Femur (tissue), 1 donor: ENCODE results near the gene NIPBL.
"Not testable (repeated sequence)": the region's sequence is repeated elsewhere in the genome, so short reads cannot be mapped to it uniquely, and the experiment has no call there.

Source experiments
- DNase-seq: peaks from one replicate; pipeline ENCODE4 v3.0.0-alpha.2; 2017

NIPBL gene

DNA sequence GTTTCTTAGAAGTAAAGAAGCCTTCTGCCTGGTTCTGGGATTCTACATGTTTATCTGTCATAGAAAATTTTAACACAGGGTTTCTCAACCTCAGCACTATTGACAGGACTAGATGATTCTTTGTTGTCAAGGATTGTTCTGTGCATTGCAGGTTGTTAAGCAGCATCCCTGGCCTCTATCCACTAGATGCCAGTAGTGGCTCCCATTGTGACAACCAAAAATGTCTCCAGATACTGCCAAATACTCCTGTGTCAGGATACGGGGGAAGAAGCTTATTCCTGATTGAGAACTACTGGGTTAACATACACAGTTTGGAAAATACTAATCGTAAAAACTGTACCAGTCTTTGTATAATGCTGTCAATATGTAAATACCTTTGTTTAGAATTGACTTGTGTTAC is 167.1 kb downstream of the NIPBL start:
- no peak for DNase-seq

DNA sequence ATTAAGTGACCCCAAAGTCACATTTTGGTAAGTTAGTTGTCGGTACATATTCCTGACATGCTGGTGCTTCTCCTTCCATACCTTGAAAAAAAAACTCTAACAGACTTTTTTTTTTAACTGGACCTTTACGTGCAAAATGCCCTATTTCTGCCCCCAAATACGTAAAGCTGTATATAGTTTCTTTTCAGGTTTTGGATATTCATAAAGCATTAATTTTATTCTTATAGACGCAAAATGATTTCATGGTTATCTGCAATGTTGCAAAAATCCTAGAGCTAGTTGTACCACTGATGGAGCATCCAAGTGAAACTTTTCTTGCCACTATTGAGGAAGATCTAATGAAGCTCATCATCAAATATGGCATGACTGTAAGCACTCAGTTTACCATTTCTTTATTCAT is 167.6 kb downstream of the NIPBL start:
- no peak for DNase-seq

DNA sequence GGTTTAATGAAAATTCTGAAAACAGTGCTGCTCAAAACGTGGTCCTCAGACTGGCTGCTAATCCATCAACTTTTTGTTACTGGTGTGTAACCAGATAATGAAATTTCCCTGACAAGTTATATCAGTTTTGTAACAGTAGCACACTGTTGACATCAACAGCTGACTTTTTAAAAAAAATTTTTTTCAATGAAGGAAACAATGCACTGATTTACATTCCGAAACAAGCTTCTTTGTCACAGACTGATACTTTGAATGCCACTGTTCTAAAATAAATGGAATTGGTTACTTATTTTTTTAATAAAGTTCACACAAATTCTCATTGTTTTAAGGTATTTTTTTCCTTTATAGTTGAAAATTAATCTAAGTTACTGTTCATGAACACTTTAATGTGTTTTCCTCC is 169.1 kb downstream of the NIPBL start:
- no peak for DNase-seq

DNA sequence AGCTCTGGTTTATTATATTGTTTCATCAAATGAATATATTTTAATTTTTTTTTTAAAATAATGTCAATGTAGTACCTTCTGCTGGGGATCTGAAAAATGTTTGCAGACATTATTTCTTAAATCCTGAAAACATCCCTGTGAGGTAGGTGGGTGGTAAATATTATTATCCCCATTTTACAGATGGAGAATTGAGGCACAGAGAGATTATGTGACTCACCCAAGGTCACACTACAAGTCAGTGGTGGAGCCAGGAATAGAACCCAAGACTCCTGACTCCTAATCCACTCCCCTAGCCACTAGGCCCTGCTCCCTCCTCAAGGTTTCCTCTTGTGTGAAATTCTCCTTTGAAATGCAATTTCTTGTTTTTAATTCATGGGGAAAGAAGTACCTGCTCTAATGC is 171.4 kb downstream of the NIPBL start:
- no peak for DNase-seq

DNA sequence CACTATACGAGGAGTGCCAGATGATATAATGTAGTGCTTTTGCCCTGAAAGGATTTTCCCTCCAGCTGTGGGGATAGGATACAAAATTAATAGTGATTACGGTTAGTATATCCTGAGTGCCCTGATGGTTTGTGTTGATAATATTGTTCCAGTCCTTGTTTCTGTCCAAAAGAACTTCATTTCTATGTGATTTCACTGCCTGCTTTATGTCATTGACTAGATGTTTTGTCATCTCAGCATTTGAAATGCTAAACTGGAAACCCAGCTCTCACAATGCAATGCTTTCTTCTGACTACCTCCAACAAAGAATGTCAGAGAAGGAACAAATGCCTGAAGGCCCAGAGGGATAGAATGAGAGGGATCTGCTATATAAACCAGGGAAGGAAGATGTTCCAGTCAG is 177.8 kb downstream of the NIPBL start:
- no peak for DNase-seq

DNA sequence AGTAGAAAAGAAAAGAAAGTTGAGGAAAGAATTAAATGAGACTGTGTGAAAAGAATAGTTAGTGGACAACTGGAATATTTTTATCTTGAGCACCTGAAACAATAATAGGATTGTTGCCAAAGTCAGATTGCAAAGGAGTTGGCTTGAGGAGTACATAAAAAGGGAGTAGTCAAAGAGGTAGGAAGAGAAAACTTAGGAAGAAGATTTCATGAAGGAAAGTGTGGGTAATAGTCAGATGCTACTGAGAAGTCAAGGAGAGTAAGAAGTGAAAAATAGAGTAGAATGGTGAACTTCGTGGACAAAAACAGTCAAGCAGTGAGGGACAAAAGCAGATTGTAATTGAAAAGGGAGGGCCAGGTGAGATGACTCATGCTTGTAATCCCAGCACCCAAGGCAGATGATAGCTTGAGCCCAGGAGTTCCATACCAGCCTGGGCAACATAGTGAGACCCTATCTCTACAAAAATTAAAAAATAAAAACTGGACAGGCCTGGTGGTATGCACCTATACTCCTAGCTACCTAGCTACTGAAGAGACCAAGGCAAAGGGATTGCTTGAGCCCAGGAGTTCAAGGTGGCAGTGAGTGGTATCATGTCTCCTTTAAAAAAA is 178.9 kb downstream of the NIPBL start:
- DNase-seq, result no peak

DNA sequence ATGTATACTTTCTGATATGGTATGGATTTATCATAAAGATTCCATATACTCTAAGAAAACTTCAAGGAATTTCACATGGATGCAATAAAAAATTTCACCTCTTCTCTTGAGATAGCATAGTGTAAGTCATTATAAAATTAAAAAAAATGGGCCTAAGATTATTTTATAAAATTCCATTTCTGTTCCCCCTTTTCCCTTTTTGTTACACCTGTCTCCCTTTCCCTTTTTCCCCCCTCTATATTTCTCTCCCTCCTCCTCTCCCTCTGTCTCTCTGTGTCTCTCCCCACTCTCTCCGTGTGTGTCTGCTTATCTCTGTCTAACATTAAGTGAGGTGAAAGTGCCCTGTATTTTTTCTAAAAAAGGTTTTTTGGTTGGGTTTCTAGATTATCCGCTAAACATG is 180.2 kb downstream of the NIPBL start:
- no peak for DNase-seq

DNA sequence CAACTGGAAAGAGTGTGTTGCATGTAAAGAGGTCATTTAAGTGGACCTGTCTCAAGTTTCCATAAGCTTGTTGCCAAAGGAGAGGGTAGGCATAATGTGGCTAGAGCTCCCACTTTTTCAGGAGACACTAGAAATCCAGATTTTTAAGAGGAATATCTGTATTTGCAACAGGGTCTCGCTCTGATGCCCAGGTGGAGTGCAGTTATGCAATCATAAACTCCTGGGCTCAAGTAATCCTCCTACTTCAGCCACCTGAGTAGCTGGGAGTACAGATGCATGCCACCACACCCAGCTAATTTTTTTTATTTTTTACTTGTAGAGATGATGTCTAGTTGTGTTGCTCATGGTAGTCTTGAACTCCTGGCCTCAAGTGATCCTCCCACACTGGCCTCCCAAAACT is 183.5 kb downstream of the NIPBL start:
- no peak for DNase-seq

DNA sequence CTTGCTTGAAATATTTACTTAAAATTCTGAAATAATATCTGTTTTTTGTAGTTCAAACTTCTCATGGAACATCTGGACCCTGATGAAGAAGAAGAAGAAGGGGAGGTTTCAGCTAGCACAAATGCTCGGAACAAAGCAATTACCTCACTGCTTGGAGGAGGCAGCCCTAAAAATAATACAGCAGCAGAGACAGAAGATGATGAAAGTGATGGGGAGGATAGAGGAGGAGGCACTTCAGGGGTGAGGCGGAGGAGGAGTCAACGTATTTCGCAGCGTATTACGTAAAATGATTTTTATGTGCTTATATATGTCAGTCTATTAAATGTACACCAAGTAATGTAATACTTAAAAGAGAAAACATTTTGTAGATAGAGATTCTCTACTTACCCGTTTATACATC is 187.2 kb downstream of the NIPBL start:
- DNase-seq, result no peak

DNA sequence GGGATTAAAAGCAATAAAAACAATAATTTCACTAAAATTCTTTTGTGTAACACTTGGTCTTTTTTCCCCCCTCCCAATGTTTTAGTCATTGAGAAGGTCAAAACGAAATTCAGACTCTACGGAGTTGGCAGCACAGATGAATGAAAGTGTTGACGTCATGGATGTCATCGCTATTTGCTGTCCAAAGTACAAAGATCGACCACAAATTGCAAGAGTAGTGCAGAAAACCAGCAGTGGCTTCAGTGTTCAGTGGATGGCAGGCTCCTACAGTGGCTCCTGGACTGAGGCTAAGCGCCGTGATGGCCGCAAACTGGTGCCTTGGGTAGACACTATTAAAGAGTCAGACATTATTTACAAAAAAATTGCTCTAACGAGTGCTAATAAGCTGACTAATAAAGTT is 187.9 kb downstream of the NIPBL start:
- no peak for DNase-seq

DNA sequence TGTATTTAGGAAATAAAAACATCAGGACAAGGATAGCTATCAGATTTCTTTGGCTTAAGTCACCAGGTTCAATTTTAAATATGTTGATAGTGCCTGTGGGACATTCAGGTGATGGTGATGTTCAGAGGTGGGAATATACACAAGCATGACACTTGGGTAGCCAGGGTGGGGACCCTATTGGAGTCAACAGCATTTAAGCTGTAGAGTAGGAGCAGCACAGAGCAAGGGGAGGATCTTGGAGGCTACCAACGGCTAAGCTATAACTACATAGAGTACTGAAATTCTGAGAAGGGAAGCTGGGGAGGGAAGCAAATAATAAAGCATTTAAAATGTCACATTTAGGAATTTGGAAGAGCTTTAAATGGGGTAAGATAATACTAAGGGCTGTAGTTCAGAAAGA is 194.9 kb downstream of the NIPBL start:
- DNase-seq, result no peak

DNA sequence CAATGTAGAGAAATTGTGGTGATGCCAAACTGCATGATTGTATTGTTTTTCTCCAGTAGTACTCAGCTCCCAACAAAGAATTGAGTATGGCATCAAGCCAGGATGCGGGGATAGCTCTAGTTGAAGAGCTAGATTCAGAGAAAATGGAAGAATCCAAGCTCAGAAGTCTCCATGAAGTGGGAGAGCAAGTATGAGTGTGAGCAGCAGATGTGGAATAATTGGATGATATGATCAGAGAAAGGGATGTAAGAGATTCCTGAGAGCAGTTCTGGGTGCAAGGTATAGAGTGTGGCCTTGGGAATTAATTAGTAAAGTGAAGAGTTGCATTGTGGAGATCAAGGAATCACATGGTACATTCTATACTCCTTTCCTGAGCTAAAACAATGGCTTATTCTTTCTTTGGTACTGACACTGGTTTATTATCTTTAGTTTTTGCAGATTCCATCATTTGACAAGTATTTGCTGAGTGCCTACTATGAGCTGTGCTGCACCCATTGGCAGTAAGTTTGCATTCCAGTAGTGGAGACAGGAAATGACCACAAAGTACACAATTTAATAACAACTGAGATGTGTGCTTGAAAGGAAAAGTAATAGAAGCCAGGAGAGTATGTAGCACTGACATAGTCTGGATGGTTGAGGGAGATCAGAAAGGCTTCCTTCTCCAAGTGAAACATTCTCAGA is 195.5 kb downstream of the NIPBL start:
- no peak for DNase-seq

DNA sequence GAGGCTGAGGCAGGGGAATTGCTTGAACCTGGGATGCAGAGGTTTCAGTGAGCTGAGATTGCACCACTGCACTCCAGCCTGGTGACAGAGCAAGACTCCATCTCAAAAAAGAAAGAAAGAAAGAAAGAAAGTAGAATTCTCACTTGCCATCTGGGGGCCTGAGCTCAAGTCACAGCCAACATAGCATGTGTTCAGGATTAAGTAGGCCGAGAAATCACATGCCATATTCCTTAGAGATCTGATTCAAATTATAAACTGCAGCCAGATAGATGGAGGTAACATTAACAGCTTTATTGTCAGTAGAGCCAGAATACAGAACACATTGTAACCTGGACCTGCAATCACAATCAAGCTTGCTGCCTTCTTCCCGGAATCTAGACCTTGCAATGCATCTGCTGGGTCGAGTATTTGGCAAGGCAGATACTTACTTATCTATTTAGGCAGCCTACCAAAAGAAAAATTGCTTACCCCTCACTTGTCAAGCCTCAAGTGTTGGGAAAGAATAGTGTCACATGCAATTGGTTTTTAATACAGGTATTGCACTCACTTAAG is 198.9 kb downstream of the NIPBL start:
- DNase-seq, result no peak

DNA sequence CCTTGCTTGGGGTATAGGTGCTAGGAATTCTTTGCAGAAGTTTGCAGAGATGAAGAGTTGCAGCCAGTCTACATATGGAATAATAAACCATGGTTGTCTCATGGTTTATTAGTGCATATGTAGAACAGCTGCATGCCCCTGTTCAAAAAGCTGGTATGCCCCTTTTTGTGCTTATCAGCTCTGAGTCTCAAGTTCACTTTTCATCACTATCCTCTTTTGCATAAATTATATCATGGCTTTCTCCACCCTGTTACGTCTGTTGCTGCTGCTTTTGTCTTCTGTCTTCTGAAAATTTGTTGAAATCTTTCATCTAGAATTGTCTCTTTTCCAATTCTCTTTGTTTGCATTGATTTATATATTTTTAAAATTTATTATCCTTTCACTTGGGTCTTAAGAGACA is 200.6 kb downstream of the NIPBL start:
- no peak for DNase-seq

DNA sequence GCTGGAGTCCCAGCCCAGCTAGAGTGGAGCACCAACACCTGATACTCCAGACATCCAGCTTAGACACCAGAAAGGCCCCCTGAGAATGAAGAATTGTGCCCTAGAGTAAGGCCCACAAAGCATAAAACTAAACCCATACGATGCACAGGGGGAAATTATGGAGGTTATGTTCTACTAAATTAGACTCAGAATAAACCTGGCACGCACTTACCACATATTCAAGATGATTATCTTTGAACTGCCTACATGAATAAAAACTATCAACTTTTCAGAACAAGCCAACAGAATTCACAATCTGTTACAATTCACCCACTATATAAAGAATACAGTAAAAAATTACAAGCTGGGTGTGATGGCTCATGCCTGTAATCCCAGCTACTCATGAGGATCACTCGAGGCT is 204.1 kb downstream of the NIPBL start:
- DNase-seq, result no peak

DNA sequence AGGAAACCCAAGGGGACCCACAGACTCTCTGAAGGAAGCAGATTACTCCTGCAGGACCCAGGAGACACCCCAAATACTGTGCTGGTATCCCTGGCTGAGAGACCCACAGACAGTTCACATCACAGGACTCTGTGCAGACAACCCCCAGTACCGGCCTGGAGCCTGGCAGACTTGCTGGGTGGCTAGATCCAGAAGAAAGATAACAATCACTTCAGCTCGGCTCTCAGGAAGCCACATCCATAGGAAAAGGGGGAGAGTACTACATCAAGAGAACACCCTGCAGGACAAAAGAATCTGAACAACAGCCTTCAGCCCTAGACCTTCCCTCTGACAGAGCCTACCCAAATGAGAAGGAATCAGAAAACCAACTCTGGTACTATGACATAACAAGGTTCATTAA is 206.4 kb downstream of the NIPBL start:
- not testable (repeated sequence) for DNase-seq

DNA sequence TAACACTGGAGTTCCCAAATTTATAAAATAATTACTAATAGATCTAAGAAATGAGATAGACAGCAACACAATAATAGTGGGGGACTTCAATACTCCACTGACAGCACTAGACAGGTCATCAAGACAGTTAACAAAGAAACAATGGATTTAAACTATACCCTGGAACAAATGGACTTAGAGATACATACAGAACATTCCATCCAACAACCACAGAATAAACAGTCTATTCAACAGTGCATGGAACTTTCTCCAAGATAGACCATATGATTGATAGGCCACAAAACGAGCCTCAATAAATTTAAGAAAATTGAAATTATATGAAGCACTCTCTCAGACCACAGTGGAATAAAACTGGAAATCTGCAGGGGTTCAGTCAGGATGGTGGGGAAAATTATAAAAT is 209.5 kb downstream of the NIPBL start:
- DNase-seq, result not testable (repeated sequence)

DNA sequence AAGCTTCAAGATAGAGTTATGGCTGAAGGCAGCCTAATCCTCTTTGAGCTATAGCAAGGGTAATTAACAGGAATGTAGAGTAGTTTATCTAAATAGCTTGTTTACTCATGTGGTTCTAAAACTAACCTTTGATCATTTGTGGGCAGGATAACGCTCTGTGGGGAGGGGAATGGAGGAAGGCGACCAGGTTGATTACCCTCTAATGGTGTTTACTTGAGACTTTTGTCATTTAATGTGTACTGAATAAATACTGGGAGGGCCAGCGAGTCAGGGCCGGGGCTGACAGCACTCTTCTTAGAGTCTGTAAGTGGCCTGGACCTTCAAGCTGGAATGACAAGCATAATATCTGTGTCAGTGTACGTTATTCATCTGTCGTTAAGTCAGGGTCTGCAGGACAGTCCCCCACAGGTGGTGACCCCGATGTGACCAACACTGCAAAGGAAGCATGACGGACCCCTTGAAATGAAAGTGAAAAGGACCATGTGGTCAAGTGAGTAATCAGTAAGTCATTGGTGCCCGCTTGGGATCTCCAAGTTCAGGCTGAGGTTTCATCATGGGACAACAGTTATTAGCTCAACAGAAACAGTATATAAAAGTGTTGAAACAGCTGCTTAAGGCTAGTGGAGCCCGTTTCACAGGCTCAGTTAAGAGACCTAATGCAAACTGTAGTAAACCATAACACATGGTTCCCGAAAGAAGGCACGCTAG is 210.1 kb downstream of the NIPBL start:
- DNase-seq, result no peak

DNA sequence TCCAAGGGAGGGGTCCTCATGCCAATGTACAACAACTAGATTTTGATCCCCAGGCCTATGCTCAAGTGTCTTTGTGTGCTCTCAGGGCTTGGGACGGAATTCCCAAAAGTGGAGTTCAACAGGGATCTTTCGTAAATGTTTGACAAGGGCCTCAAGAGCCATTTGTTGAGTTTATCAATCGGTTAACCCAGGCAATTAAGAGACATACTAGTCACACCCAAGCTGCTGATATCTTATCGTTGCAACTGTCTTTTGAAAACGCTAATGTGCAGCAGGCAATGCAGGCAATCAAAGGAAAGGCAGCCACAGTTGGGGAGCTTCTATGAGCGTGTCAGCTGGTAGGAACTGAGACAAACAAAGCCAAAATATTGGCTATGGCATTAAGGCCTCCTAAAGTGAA is 211.4 kb downstream of the NIPBL start:
- no peak for DNase-seq

DNA sequence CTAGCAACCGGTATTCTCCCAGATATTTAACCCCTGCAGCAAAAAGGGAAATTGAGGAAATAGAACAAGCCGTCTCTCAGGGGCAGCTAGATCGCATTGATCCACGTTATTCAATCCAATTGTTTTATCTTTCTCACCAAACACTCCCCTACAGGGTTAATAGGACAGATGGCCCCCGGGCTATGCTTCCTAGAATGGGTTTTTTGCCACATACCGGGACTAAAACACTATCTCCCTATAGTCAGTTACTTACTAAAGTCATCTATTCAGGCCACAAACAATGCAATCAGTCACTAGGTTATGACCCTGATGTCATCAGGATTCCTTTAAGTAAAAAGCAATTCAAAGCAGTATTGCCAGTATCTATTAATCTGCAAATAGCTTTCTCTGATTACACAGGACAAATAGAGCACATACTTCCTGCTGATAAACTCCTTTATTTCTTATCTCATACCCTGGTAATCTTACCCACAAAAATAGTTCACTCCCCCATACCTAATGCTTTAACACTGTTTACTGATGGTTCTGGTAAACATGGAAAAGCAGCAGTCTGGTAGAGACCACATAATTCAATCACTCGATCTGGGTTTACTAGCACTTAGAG is 213.7 kb downstream of the NIPBL start:
- DNase-seq, result no peak

DNA sequence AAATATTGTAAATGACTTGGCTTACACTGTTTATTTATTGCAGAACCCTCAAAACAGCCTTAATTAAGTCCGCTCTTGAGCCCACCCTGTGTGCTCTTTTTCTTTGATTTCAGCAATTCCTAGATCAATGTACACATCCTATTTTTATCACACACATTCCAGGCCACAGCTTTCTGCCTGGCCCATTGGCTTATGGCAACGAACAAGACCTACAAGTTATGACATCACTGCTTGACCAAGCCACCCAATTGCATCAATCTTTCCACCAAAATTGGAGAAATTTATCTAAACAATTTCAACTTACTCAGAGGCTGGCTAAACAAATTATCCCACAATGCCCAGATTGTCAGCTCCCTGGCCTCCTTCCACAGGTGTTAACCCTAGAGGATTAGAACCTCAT is 214.2 kb downstream of the NIPBL start:
- no peak for DNase-seq

DNA sequence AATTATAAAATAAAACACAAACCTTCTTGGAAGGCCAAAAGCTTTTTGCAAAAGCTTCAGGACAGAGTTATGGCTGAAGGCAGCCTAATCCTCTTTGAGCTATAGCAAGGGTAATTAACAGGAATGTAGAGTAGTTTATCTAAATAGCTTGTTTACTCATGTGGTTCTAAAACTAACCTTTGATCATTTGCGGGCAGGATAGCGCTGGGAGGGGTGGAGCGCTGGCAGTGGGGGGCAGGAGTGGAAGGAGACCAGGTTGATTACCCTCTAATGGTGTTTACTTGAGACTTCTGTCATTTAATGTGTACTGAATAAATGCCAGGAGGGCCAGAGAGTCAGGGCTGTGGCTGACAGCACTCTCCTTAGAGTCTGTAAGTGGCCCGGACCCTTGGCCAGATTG is 217.2 kb downstream of the NIPBL start:
- not testable (repeated sequence) for DNase-seq

DNA sequence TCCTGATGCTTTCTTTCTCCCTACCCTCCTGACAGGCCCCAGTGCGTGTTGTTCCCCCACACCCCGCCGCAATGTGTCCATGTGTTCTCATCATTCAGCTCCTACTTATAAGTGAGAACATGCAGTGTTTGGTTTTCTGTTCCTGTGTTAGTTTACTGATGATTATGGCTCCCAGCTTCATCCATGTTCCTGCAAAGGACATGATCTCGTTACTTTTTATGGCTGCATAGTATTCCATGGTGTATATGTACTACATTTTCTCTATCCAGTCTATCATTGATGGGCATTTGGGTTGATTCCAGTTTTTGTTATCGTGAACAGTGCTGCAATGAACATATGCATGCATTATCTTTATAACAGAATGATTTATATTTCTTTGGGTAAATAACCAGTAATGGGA is 222.7 kb downstream of the NIPBL start:
- DNase-seq, result not testable (repeated sequence)

DNA sequence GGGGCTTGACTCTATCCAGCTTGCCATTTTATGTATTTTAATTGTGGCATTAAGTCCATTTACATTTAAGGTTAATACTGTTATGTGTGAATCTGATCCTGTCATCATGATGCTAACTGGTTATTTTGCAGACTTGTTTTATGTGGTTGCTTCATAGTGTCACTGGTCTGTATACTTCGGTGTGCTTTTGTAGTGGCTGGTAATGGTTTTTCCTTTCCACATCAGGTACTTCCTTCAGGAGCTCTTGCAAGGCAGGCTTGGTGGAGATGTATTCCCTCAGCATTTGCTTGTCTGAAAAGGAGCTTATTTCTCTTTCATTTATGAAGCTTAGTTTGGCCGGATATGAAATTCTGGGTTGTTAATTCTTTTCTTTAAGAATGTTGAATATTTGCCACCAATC is 226.7 kb downstream of the NIPBL start:
- no peak for DNase-seq
